ENCODE results near the gene ZHX3. TPM values are rescaled to one million over a fixed set of nuclear protein-coding genes. Genes with fewer than 3 reads are reported as not detected.

The ZHX3 gene
- total RNA-seq, 1 donor from 2014 or later = 16.3 TPM

GRCh38 chr20:41331731-41332130 is 14.2 kb upstream of the ZHX3 start:
- H3K36me3 Mint-ChIP-seq = no peaks in the 10 kb centered on the region
- H3K4me3 Mint-ChIP-seq = no peak overlapping the region
- no peaks in the 10 kb centered on the region for H3K9me3 Mint-ChIP-seq

DNA sequence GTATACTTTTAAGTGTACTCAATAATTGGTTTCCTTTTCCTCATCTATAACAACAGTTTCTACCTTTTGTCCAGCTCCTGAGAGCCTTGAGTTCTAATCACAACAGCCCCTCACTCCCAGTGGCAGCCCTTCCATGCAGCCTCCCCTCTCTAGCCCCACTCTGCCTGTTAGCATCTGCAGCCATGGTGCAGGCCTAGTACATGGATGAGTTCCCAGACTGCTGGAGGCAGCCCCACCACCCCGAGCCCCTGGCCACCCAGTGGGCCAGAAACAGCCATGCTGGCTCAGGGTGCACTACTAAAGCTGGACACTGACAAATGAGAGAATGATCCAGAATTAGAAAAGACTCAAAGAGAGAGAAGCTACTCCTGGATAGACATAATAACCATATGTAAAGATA is 13.4 kb upstream of the ZHX3 start:
- Mint-ChIP-seq H3K4me1 (ENCODE audit: unreplicated experiment) (peaks cover 22% of the 10 kb centered on the region), H3K9me3 (no peaks in the 10 kb centered on the region), H3K4me3 (no peak overlapping the region), H3K27me3 (peaks cover 3% of the 10 kb centered on the region), H3K27ac (no peak overlapping the region), H3K36me3 (no peaks in the 10 kb centered on the region)
- TF ChIP-seq, protein P1, sequence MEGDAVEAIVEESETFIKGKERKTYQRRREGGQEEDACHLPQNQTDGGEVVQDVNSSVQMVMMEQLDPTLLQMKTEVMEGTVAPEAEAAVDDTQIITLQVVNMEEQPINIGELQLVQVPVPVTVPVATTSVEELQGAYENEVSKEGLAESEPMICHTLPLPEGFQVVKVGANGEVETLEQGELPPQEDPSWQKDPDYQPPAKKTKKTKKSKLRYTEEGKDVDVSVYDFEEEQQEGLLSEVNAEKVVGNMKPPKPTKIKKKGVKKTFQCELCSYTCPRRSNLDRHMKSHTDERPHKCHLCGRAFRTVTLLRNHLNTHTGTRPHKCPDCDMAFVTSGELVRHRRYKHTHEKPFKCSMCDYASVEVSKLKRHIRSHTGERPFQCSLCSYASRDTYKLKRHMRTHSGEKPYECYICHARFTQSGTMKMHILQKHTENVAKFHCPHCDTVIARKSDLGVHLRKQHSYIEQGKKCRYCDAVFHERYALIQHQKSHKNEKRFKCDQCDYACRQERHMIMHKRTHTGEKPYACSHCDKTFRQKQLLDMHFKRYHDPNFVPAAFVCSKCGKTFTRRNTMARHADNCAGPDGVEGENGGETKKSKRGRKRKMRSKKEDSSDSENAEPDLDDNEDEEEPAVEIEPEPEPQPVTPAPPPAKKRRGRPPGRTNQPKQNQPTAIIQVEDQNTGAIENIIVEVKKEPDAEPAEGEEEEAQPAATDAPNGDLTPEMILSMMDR (conservative IDR thresholded peaks at IDR 0.05) = no peak
- no peak for DNase-seq (ENCODE audit: extremely low spot score, unreplicated experiment)

More at GRCh38 chr20:41331731-41332130, 14.2 kb upstream of the ZHX3 start:
- peaks cover 20% of the 10 kb centered on the region for H3K4me1 Mint-ChIP-seq (ENCODE audit: unreplicated experiment)
- TF ChIP-seq, protein P1 (conservative IDR thresholded peaks at IDR 0.05) = no peak
- no peak for DNase-seq (ENCODE audit: extremely low spot score, unreplicated experiment)
- peaks cover 3% of the 10 kb centered on the region for H3K27me3 Mint-ChIP-seq
- no peak overlapping the region for H3K27ac Mint-ChIP-seq

DNA sequence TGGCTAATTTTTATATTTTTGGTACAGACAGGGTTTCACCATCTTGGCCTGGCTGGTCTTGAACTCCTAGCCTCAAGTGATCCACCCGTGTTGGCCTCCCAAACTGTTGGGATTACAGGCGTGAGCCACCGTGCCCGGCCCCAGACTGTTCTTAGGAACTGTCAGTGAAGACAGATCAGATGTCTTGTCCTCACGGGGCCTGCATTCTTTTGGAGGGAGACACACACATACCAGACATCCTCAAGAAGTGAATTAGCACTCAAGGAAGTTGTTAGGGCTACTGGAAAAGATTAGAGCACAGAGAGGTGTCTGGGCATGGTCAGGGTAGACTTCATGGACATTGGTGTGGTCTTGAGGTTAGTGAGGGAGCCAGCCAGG is 12.8 kb upstream of the ZHX3 start:
- Mint-ChIP-seq H3K27me3 (peaks cover 3% of the 10 kb centered on the region), H3K4me3 (no peak overlapping the region), H3K4me1 (ENCODE audit: unreplicated experiment) (peaks cover 22% of the 10 kb centered on the region), H3K27ac (peak overlapping the region; percentile 27), H3K9me3 (no peaks in the 10 kb centered on the region), H3K36me3 (no peaks in the 10 kb centered on the region)
- no peak for DNase-seq (ENCODE audit: extremely low spot score, unreplicated experiment)
- TF ChIP-seq, protein P1 (conservative IDR thresholded peaks at IDR 0.05) = no peak

- Mint-ChIP-seq H3K4me1 (ENCODE audit: unreplicated experiment) (peaks cover 22% of the 10 kb centered on the region), H3K36me3 (no peaks in the 10 kb centered on the region), H3K27me3 (peaks cover 3% of the 10 kb centered on the region), H3K27ac (peak overlapping the region; percentile 14), H3K9me3 (no peaks in the 10 kb centered on the region), H3K4me3 (peak overlapping the region; percentile 25)
- TF ChIP-seq, protein P1 (conservative IDR thresholded peaks at IDR 0.05) = no peak
- DNase-seq (ENCODE audit: extremely low spot score, unreplicated experiment) = no peak
Observed at GRCh38 chr20:41329435-41330342, 12.2 kb upstream of the ZHX3 start.

GRCh38 chr20:41327178-41327577 is 9.6 kb upstream of the ZHX3 start:
- H3K4me1 Mint-ChIP-seq (ENCODE audit: unreplicated experiment) = peaks cover 22% of the 10 kb centered on the region
- DNase-seq (ENCODE audit: extremely low spot score, unreplicated experiment) = no peak
- H3K27ac Mint-ChIP-seq = no peak overlapping the region
- H3K9me3 Mint-ChIP-seq = no peaks in the 10 kb centered on the region
- TF ChIP-seq, protein P1 (conservative IDR thresholded peaks at IDR 0.05) = no peak
- H3K4me3 Mint-ChIP-seq = no peak overlapping the region
- H3K27me3 Mint-ChIP-seq = peaks cover 3% of the 10 kb centered on the region
- no peaks in the 10 kb centered on the region for H3K36me3 Mint-ChIP-seq

Measured in type B pancreatic cell (in vitro differentiated cells).